Measurements from ENCODE around the gene NPFFR1.
A peak's percentile ranks its signal among the peaks of the same experiment; 100 is the strongest.

Gene NPFFR1, protein sequence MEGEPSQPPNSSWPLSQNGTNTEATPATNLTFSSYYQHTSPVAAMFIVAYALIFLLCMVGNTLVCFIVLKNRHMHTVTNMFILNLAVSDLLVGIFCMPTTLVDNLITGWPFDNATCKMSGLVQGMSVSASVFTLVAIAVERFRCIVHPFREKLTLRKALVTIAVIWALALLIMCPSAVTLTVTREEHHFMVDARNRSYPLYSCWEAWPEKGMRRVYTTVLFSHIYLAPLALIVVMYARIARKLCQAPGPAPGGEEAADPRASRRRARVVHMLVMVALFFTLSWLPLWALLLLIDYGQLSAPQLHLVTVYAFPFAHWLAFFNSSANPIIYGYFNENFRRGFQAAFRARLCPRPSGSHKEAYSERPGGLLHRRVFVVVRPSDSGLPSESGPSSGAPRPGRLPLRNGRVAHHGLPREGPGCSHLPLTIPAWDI

DNA sequence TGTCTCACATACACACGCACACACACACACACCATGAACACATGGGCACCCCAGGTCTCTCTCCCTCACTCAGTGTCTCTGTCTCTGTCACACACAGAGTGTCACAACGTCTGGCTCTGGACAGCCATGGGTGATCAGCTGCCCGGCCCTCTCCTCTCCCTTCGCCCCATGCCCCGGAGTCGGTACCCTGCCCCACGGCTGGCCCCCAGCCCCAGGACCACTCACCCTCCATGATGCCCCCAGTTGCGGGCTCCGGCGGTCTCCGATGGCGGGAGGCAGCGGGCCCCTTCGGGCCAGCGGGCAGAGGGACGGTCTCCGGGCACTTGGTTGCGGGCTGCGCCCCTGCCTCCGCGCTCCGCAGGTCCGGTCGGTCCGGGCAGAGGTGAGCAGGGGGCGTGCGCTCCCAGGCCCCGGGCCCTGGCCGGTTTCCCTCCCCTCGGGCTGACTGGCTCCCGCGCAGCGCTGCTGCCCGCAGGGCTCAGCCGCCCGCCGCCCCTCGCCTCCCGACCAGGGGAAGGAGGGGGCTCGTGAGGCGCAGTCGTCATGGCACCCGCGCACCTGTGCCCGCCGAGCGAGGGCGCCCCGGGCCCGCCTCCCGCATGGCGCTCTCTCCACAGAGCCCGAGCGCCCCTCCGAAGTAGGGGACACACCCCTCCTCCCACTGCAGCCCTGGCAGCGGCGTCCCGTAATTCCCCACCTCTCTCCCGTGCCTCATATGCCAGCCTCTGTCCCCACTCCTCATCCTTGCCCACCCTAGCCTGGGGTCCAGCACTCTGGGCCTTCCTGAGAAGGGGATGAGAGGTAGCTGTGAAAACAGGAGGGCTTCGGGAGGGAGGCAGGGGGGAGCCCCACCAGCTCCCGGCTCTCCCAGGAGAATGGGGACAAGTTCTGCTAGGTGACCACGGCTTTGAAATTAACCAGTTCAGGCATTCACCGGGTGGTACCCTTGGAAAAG lies at the start of gene NPFFR1:
Gene NPFFR1, minus strand, starts transcription at position 560 of the 955 bp plus-strand sequence. Its CDS starts 328 bp downstream, at position 232.
- H3K9ac ChIP-seq (ENCODE audit: insufficient read length): no peak within 1 kb of the TSS
- H3K4me3 ChIP-seq: no peak within 1 kb of the TSS
- H3K9me3 ChIP-seq (ENCODE audit: low read depth, low read length): no peaks in the 10 kb centered on the region
- TF ChIP-seq EZH2 (IDR thresholded peaks at IDR 0.05): no peak
- no peak for TF ChIP-seq FOXP2 (optimal IDR thresholded peaks at IDR 0.05; ENCODE audit: control extremely low read depth, extremely low read length, insufficient read depth)
- no peak for TF ChIP-seq POLR2AphosphoS5 (IDR thresholded peaks at IDR 0.05; ENCODE audit: borderline replicate concordance, low read depth, low read length)
- no peak for DNase-seq (ENCODE audit: low read depth, low spot score)
- no peaks in the 10 kb centered on the region for H3K36me3 ChIP-seq (ENCODE audit: insufficient read depth, low read length)
- H3K27ac ChIP-seq: no peak within 1 kb of the TSS

DNA sequence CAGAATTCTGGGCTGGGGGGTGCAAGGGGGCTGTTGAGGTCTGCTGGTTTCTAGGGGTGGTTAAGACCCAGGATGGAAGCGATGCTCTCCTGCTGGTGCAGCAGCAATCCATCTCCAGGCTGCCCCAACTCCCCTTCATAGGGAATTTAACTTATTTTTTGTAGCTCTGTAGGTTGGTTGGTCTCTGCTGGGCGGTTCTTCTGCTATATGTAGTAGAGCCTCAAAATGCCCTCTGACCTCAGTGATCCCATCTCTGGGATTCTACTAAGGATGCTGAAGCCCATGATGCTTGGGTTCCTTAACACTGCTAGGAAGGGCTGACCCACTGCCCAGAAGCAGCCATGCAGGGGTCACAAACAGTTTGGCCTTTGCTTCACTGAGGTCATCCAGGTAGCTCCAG lies 49.5 kb upstream of the NPFFR1 start:
- Histone ChIP-seq H3K36me3 (ENCODE audit: insufficient read depth, low read length) (no peaks in the 10 kb centered on the region; the same call in 1 of the 2 replicates), H3K4me3 (no peak overlapping the region), H3K9me3 (ENCODE audit: low read depth, low read length) (no peaks in the 10 kb centered on the region), H3K9ac (ENCODE audit: insufficient read length) (no peak overlapping the region), H3K27ac (no peak overlapping the region)
- no peak for TF ChIP-seq FOXP2 (optimal IDR thresholded peaks at IDR 0.05; ENCODE audit: control extremely low read depth, extremely low read length, insufficient read depth)
- TF ChIP-seq POLR2AphosphoS5 (IDR thresholded peaks at IDR 0.05; ENCODE audit: borderline replicate concordance, low read depth, low read length): no peak
- TF ChIP-seq EZH2 (IDR thresholded peaks at IDR 0.05): no peak
- no peak for DNase-seq (ENCODE audit: low read depth, low spot score)

DNA sequence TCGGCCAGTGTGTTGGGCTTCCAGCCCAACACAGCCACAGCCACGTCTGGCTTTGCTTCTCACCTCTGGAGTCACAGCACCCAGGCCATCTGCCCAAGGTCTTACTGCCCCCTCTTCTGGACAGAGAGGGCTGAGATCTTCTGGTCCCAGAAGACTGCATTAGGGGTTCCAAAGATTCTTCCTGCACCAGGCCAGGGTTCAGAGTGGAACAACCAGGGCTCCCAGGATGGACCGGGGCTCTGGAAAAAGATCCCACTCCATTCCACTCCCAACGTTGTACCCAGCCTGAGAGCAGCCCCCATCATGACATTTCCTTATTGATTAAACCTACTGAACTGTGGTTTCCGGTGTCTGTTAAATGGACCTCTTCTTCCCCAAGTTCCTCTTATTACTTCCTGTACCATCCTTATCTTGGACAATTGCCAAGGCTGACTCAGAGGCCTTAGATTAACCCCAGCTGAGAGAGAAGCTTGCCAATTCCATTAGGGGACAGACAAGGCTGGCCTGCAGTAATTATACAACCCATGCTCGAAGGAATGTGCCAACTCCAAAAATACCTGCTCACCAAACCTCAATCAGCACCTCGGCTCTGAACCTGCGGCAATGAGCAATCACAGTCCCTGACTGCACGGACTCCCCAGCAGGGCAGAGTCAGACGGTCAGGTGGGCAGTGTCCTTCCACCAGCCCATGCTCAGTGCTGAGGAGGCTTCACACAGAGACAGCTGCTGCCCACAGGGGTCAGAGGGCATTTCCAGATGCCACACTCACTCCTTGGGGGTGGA lies 47.9 kb upstream of the NPFFR1 start:
- Histone ChIP-seq H3K9me3 (ENCODE audit: low read depth, low read length) (no peaks in the 10 kb centered on the region), H3K27ac (no peak overlapping the region), H3K9ac (ENCODE audit: insufficient read length) (no peak overlapping the region), H3K4me3 (peak overlapping the region; percentile 47; the same call in 1 of the 2 replicates), H3K36me3 (ENCODE audit: insufficient read depth, low read length) (no peaks in the 10 kb centered on the region; the same call in 1 of the 2 replicates)
- peak; percentile 92 for DNase-seq (ENCODE audit: low read depth, low spot score)
- no peak for TF ChIP-seq FOXP2 (optimal IDR thresholded peaks at IDR 0.05; ENCODE audit: control extremely low read depth, extremely low read length, insufficient read depth)
- TF ChIP-seq POLR2AphosphoS5 (IDR thresholded peaks at IDR 0.05; ENCODE audit: borderline replicate concordance, low read depth, low read length): peak; percentile 60; the same call in 1 of the 2 replicates

DNA sequence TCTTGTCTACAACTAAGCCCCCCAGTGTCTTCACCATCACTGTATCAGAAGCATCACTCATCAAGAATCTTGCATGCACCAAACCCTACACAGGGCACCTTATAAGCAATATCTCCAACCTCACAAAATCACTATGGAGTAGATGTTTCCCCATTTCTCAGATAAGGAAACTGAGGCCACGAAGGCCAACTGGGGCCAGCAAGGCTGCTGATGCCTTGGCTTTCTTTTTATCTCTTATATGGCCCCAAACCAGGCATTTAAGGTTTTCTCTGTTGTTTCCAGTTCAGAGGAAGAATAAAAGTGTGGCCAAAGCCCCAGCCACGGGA lies 47.3 kb upstream of the NPFFR1 start:
- peak overlapping the region; percentile 45; the same call in 1 of the 2 replicates for H3K4me3 ChIP-seq
- TF ChIP-seq POLR2AphosphoS5 (IDR thresholded peaks at IDR 0.05; ENCODE audit: borderline replicate concordance, low read depth, low read length) (no peak), EZH2 (IDR thresholded peaks at IDR 0.05) (no peak), FOXP2 (optimal IDR thresholded peaks at IDR 0.05; ENCODE audit: control extremely low read depth, extremely low read length, insufficient read depth) (no peak)
- H3K9me3 ChIP-seq (ENCODE audit: low read depth, low read length): no peaks in the 10 kb centered on the region
- DNase-seq (ENCODE audit: low read depth, low spot score): no peak
- no peak overlapping the region for H3K9ac ChIP-seq (ENCODE audit: insufficient read length)
- no peak overlapping the region for H3K27ac ChIP-seq
- H3K36me3 ChIP-seq (ENCODE audit: insufficient read depth, low read length): no peaks in the 10 kb centered on the region; the same call in 1 of the 2 replicates

DNA sequence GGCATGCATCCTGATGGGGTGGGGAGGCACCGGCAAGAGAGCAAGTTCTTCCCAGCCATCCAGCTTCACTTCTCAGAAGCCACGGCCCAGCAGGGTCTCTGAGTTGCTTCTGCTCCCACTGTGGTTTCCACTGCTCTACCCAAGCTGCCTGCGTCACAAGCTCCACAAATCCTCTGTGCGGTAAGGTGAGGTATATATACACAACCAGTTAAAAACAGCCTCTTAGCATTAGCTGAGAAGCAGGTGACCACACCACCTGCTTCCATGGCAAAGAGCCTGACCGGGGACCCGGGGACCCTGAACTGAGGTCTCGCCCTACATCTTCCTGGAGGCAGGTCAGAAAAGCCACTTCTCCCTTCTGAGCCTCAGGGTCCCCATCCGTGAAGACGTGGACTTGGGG lies 46.9 kb upstream of the NPFFR1 start:
- no peak for DNase-seq (ENCODE audit: low read depth, low spot score)
- H3K9ac ChIP-seq (ENCODE audit: insufficient read length): no peak overlapping the region
- no peaks in the 10 kb centered on the region for H3K9me3 ChIP-seq (ENCODE audit: low read depth, low read length)
- H3K4me3 ChIP-seq: no peak overlapping the region
- H3K36me3 ChIP-seq (ENCODE audit: insufficient read depth, low read length): no peaks in the 10 kb centered on the region; the same call in 1 of the 2 replicates
- TF ChIP-seq POLR2AphosphoS5 (IDR thresholded peaks at IDR 0.05; ENCODE audit: borderline replicate concordance, low read depth, low read length) (no peak), FOXP2 (optimal IDR thresholded peaks at IDR 0.05; ENCODE audit: control extremely low read depth, extremely low read length, insufficient read depth) (no peak), EZH2 (IDR thresholded peaks at IDR 0.05) (no peak)
- no peak overlapping the region for H3K27ac ChIP-seq

DNA sequence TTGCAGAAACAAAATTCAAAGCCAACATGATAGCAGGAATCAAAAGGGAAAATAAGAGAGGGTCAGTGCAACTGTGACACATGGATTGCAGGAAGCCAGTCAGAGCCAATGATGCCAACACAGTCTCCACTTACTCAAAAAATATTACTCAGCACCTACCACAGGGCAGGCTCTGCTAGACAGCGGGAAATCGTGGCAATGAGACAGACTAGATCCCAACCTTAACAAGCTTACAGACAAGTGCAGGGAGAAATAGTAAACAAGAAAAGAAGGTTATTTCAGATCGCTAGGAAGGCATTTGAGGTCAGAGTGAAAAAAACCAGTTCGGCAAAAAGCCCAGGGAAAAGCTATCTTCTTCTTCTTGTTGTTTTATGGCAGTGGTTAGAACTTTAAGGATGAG lies 45.2 kb upstream of the NPFFR1 start:
- no peak overlapping the region for H3K9ac ChIP-seq (ENCODE audit: insufficient read length)
- H3K36me3 ChIP-seq (ENCODE audit: insufficient read depth, low read length): no peaks in the 10 kb centered on the region; the same call in 1 of the 2 replicates
- H3K9me3 ChIP-seq (ENCODE audit: low read depth, low read length): no peaks in the 10 kb centered on the region
- no peak for DNase-seq (ENCODE audit: low read depth, low spot score)
- no peak overlapping the region for H3K27ac ChIP-seq
- TF ChIP-seq POLR2AphosphoS5 (IDR thresholded peaks at IDR 0.05; ENCODE audit: borderline replicate concordance, low read depth, low read length) (no peak), EZH2 (IDR thresholded peaks at IDR 0.05) (no peak), FOXP2 (optimal IDR thresholded peaks at IDR 0.05; ENCODE audit: control extremely low read depth, extremely low read length, insufficient read depth) (no peak)
- no peak overlapping the region for H3K4me3 ChIP-seq

DNA sequence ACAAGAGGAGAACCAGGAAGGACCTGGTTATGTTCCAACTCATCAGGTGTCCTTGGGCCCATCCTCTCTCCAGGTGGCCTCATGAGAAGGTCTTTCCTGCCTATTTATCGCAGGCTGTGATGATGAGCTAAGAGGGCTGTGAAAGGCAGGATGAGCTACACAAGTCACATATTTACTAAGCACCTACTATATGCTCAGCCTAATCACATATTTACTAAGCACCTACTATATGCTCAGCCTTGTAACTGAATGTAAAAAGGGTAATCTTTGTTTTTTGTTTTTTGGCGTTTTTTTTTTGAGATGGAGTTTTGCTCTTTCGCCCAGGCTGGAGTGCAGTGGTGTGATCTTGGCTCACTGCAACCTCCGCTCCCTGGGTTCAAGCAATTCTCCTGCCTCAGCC lies 44.2 kb upstream of the NPFFR1 start:
- DNase-seq (ENCODE audit: low read depth, low spot score): no peak

More for the DNA sequence above, 44.2 kb upstream of the NPFFR1 start:
- TF ChIP-seq EZH2 (IDR thresholded peaks at IDR 0.05) (no peak), POLR2AphosphoS5 (IDR thresholded peaks at IDR 0.05; ENCODE audit: borderline replicate concordance, low read depth, low read length) (no peak), FOXP2 (optimal IDR thresholded peaks at IDR 0.05; ENCODE audit: control extremely low read depth, extremely low read length, insufficient read depth) (no peak)
- no peak overlapping the region for H3K4me3 ChIP-seq
- H3K9ac ChIP-seq (ENCODE audit: insufficient read length): no peak overlapping the region
- no peaks in the 10 kb centered on the region for H3K36me3 ChIP-seq (ENCODE audit: insufficient read depth, low read length)
- no peak overlapping the region for H3K27ac ChIP-seq
- H3K9me3 ChIP-seq (ENCODE audit: low read depth, low read length): no peaks in the 10 kb centered on the region
